GM18507 (cell line): ENCODE data around the gene ACTL6A.
"Not testable (repeated sequence)": the region's sequence is repeated elsewhere in the genome, so short reads cannot be mapped to it uniquely, and the experiment has no call there.

Source experiments
- DNase-seq: peaks from one replicate; pipeline ENCODE4 v3.0.0; 2011; ENCODE audit warnings: low read depth; ENCODE audit not compliant: insufficient read length; ENCODE audit errors: extremely low spot score
- FAIRE-seq: peaks from 2 replicates; lab custom pipeline; 2011; peaks lifted over from hg19 to GRCh38; lab: Jason Lieb, UNC

The ACTL6A gene

DNA sequence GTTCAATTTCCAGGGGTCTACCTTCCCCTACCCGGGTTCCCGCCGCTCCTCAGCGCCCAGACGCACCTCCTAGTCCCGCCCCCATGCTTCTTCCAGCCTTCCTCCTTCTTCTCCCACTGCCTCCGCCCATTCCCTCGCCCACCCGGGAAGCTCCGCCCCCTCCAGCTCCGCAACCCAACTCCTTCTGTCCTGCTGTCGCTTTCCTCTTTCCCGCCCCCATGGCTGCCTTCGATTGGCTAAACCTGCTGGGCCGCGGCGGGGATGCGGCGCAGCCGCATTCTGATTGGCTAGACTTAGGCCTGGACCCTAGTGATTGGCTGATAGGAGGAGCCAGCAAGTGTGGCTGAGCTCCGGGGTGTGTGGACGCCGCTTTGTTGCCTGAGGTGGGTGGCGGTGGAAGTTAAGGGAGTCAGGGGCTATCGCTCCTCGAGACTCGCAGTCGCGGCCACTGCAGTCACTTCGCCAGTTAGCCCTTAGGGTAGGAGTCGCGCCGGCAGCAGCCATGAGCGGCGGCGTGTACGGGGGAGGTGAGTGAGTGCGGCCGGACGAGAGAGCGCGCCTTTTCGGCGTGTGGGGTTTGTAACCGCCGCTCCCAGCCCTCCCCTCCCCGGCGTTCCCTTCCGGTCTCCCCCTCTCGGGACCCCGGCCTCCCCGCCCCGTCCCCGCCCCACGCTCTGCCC is at the start of gene ACTL6A:
Gene ACTL6A (plus strand): TSS at position 336 of the 680 bp plus-strand sequence. CDS start 167 bp downstream, at position 503.
- FAIRE-seq (peak; percentile 100), DNase-seq (peak; percentile 97)

DNA sequence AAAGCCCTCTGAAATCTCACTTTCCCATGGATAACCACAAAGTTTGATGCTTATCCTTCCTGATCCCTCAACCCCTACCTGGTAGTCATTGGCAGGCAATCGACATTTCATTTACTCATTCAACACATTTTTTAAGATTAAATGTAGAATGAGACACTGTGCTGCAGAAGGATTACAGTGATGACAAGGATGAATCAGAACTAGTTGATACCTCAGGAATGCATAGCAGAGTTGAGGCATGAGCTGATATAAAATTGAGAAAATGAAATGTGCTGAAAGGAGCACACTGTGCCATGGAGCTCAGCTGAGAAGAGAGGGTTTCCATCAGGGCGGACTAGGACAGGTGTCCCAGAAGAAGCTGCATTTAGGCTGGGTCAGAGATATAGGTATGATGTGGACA is 48.9 kb upstream of the ACTL6A start:
- no peak for DNase-seq

DNA sequence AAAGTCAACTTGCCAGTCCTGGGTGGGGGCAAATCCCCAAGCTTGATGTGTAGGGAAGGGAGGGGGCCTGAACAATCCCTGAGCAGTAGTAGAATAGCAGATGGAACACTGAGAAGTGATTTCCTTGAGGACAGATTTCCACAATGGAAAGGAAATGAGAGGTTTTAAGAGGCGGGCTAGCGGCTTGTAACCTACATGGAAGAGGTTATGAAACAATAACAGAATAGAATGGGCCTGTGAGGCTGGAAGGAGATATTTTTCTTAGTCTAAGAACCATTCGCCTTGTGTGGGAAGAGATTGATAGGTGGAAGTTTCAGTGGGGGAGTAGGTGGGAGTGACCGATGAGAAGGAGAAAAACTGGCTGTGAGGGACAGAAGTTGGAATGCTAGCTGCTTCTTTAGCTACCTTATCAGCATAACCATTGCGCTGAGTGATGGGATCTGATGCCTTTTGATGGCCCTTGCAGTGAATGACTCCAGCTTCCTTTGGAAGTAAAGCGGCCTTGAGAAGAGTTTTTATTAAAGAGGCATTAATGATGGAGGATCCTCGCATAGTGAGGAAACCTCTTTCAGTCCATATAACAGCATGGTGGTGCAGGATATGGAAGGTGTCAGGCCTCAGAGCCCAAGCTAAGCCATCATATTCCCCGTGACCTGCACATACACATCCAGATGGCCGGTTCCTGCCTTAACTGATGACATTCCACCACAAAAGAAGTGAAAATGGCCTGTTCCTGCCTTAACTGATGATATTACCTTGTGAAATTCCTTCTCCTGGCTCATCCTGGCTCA is 46.1 kb upstream of the ACTL6A start:
- not testable (repeated sequence) for DNase-seq, FAIRE-seq

More for the DNA sequence above, 48.9 kb upstream of the ACTL6A start:
- no peak for FAIRE-seq

DNA sequence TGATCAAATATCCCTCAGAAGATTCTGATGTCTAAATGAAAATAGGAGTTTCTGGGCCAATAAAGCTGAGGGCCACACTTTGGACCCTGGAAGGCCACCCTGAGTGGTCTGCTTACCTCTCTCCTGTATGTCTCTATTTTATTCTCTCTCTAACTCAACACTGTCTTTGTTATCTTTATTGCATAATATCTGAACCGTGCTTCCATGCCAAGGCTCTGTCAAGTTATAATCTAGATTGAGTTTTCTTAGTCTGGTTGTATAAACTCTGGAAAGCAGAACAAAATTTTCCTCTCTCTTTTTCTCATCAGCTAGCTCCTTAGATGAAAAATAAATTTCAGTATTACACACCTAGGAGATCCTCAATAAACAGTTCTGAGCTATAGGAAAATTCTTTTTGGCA is 36.2 kb upstream of the ACTL6A start:
- FAIRE-seq = no peak

DNA sequence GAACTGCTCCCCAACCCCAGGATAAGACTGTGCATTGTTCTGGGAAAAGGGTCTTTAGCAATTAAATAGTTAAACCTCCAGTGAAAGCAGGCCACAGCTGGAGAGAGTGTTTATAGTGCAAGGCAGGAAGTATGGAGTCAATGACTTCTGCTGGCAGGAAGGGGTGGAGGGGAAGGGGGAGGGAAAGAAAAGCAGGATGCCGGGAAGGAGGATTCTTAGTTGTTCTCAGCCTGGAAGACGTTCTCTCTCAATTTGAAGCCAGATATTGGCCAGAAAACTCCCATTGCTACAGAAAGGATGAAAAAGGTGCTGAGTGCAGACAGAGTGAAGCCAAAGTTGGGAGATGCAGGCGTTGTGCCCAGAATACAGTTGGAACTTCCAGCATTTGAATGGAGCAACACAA is 35.7 kb upstream of the ACTL6A start:
- no peak for DNase-seq

More for the DNA sequence above, 36.2 kb upstream of the ACTL6A start:
- DNase-seq = no peak

DNA sequence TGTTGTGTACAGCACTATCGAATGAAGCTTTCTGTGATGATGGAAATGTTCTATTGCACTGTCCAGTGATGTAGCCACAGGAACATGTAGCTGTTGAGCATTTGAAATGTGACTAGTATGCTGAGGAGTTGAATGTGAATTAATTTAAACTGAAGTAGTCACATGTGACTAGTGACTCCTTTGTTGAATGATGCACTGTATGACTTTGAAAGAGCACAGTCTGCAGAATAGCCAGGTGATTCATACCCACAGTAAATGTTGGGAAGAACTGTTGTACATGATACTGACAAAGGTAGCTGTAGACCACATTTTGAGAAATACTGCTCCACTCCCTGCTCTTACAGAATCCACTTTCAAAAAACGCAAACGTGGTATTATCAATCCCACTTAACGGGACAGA is 34.0 kb upstream of the ACTL6A start:
- no peak for DNase-seq
- no peak for FAIRE-seq

More for the DNA sequence above, 35.7 kb upstream of the ACTL6A start:
- FAIRE-seq = no peak

DNA sequence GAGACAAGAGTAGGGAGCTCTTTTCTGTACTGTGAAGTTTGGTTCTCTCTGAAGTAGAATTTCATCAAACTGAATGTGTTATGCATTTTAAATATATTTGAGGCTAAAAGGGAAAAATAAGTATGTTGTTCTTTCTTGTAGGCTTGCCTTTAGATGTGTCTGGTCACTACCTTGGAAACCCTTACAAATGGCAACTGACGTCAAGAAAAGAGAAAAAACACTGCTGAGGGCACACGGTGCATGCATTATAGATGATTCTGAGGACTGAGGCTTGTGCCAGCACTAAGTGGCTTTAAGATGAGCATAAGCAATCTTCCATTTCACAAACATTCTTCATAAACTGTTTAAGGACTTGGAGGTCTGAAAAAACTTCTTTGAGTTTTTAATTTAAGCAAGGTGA is 31.1 kb upstream of the ACTL6A start:
- FAIRE-seq (no peak), DNase-seq (no peak)

DNA sequence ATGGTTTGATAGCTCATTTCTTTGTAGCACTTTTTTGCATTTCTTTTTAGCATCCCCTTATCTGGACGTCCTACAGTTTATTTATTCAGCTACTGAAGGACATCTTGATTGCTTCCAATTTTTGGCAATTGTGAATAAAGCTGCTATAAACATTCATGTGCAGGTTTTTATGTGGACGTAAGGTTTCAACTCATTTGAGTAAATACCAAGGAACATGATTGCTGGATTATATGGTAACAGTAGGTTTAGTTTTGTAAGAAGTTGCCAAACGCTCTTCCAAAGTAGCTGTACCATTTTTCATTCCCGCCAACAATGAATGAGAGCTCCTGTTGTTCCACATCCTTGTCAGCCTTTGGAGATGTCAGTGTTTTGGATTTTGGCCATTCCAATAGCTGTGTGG is 29.5 kb upstream of the ACTL6A start:
- DNase-seq (no peak), FAIRE-seq (no peak)

DNA sequence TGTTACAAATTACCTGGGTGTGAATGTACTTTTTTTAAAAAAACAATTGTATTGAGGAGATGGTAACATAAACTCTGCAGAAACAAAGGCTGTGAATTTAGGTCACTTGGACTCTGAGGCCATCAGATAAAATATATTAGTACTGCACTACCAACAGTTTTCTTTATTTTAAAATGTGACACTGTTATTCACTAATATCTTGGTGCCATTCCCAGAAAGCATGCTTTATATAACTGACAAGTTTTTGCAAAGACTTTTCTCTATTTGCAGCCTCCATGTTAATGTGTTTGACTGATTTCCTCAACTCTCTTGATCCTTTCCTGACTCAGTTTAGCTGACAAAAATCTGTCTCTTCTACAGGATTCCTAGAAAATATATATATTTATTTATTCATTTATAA is 26.5 kb upstream of the ACTL6A start:
- no peak for DNase-seq
- no peak for FAIRE-seq

DNA sequence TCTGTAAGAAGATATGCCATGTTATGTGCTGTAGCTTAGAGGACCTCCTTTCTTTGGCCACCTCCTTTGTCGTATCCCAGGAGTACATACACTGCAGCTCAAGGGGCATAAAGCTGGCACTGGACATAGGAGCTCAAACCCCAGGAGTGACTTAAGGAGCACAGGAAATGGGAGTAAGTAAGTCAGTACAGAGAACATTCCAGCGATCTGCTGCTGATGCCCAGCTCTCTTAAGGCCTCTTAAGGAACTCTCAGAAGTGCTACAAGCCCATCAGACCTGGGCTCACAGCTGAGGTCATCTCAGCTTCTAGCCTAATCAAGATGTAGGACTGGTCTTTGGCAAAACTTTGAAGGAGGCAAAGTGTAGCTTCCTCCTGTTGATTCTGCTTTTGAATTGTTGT is 21.6 kb upstream of the ACTL6A start:
- FAIRE-seq (no peak), DNase-seq (no peak)

DNA sequence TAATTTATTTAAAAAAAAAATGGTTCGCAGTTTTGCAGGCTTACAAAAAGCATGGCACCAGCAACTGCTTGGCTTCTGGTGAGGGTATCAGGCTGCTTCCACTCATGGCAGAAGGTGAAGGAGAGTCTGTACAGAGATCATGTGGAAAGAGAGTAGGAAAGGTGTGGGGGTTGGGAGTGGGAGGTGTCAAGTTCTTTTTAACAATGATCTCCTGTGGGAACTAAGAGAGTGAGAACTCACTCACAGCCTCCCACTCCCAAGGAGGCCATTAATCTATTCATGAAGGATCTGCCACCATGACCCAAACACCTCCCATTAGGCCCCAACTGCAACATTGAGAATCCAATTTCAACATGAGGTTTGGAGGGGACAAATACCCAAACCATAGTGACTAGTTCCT is 21.1 kb upstream of the ACTL6A start:
- DNase-seq (no peak), FAIRE-seq (no peak)

DNA sequence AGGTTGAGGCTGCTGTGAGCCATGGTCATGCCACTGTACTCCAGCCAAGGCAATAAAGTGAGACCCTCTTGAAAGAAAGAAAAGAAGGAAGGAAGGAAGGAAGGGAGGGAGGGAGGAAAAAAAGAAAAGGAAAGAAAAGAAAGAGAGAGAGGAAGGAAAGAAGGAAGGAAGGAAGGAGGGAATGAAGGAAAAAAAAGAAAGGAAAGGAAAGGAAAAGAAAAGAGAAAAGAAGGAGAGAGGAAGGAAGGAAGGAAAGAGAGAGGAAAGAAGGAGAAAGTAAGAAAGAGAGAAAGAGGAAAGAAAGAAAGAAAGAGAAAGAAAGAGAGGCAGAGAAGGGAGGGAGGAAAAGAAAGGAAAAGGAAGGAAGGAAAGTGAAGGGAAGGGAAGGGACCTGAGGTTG is 20.4 kb upstream of the ACTL6A start:
- DNase-seq = no peak
- no peak for FAIRE-seq

DNA sequence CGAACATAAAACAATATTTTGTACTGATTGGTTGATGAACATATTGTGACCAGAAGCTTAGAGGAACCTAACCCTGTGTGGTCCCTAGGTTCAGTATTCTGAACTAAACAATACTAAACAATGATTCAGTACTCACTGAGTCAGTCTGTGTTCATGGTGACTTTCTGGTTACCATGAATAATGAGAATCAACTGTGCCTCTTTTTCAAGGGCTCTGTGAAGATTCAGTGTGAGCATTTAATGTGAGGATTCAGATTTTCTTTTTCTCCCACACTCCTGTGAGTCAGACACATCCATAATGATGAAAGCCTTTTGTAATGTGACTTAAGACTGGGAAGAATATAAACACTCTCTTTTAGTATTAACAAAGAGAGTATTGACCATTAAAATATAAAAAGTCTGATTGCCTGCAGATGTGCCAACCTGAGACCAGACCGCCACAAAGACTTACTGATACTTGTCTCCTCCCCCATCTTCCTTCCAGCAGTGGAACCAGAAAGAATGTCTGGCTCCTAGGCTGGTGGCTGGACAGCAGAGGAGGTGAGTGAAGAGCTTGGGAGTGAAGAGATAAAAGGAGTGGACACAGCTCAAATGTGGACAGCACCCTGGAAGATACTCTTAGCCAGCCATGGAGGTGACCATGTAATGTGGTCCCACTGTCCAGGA is 17.6 kb upstream of the ACTL6A start:
- FAIRE-seq (no peak), DNase-seq (no peak)

DNA sequence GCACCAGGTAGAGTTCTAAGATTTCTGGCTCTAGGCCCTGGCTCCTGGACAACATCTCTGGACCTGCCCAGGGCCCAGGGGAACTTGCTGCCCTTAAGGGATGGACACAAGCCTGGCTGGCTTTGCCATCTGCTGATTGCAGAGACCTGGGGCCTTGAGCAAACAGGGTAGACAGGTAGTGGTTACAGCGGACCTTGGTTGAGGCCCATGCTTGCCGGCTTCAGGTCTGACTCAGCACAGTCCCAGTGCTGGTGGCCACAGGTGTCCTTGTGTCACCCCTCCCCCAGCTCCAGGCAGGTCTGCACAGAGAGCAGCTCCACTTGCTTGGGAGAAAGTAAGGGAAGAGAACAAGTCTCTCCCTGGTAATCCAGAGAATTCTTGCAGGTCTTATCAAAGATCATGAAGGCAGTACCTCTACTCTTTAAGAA is 15.9 kb upstream of the ACTL6A start:
- DNase-seq (no peak), FAIRE-seq (no peak)

DNA sequence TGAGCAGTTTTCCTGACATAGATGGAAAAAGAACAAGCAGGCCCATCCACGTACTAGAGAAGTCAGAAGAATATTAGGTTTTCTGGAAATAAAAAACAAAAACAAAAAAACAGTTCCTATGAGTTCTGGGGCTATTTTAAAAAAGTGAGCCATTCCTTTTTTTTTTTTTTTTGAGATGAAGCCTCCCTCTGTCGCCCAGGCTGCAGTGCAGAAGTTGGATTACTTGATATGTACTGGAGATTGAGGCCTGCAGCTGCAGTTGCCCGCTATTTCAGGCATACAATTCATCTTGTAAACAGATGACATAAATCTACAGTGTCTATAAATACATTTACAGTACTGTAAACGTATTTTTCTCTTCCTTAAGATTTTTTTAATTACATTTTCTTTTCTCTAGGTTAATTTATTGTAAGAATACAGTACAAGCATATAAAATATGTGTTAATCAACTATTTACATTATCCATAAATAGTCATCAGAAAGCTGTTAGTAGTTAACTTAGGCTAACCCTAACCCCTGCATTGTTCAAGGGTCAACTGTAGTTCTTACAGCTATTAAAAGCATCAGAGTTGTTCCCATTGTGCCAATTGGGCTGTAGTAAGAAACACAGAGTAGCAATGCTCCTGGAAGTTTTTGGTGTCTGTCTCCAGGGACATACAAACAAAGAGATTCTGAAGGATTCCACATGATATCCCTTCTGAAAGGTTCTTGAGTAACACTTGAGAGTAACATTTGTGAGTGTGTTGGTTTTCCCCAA is 11.2 kb upstream of the ACTL6A start:
- FAIRE-seq (no peak), DNase-seq (no peak)

DNA sequence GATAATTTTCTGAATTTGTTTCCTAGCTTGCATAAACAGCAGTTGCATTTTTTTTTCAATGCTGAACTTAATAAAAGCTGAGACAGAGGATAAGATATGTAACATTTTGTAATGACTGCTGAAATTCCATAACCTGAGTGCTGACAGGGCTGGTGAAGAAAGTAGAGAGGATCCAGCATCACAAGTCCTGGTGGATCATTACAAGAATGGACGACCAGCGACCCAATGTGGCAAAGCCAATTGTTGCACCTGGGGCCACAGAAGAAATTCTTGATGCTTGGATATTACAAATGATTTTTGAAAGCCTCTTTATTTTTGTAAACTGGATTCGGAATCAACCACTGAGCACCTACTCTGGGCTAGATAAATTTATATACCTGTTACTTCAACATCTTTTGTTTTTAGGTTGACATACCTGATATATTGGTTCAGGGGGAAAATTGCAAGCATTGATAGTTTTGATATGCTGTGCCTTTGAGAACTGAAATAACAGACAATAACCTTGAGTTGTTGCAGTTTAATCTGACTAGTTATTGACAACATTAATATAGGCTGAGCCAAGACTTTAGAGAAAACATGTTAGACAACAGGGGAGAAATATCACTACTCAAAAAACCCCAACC is 3.9 kb upstream of the ACTL6A start:
- FAIRE-seq = peak; percentile 83
- no peak for DNase-seq

DNA sequence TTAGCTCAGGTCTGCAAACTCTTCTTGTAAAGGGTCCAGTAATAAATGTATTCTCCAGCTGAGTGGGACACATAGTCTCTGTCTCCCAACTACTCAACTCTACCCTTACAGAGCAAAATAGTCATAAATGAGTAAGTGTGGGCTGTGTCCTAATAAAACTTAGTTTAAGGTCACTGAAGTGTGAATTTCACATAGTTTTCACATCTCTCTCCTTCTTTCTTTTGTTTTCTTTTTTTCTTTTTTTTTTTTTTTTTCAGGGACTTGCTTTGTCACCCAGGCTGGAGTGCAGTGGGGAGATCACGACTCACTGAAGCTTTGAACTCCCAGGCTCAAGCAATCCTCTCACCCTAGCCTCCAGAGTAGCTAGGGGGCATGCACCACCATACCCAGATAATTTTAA is 1.9 kb upstream of the ACTL6A start:
- peak; percentile 24 for FAIRE-seq
- no peak for DNase-seq

DNA sequence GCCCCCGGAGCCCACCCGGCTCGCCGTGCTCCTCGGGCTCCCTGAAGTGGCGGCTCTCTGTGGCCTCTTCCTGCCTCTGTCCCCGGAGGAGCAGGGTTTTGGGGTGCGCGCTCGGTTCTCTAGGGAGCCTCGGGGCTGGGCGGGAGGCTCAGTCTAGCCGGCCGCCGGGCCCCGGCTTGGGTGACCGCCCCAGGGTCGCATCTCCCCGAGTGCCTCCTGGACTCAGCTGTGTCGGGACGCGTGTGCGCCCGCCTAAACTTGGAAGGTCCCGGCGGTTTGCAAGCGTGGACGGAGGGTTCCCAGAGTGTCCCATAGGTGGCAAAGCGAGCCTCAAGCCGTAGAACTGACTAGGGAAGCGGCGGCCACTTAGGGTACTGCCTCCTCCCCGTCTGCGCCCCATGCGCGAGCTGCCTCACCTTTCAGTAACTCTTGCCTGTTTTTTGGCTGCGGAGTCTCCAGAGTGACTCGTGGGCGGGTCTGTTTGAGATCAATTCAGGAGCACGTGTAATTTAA is 601 bp downstream of the ACTL6A start:
- FAIRE-seq (peak; percentile 86), DNase-seq (peak; percentile 32)

DNA sequence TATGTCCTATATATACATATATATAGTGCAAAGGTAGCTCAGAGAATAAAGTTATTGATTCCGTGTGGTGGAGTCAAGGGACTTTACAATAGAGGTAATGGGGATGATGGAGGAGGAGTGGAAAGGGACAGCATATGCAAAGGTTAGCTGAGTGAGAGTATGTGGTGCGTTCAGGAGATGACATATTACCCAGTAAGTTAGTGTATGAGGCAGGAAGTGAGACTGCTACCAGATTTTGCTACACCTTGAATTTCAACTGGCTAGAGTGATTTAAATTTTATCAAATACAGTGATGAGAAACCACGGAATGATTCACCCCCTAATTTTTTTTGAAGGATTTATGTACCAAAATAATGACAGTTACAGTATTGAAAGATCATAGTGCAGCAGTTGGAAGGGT is 2.8 kb downstream of the ACTL6A start:
- peak; percentile 49 for FAIRE-seq
- no peak for DNase-seq
